HEK293 (cell line): ENCODE results near the gene CRTC1.

Experiments used
- CTCF ChIA-PET: fragments of 350-600 bp; formaldehyde crosslinking; extraction: SDS; loops from one replicate; lab custom pipeline; 2021; ENCODE audit warnings: antibody characterized with exemption; lab: Yijun Ruan, JAX
- POLR2A ChIA-PET: fragments of 300-600 bp; formaldehyde crosslinking; extraction: SDS; loops from one replicate; lab custom pipeline; 2020; ENCODE audit warnings: antibody characterized with exemption, inconsistent platforms; lab: Yijun Ruan, JAX
- H3K27ac ChIP-seq: fragments of 200-500 bp; sonication (Bioruptor generic); 2 replicates; pipeline ENCODE4 v1.5.1; 2014; ENCODE audit warnings: low read depth, low read length, control low read depth, inconsistent platforms; ENCODE audit errors: extremely low read depth
- H3K36me3 ChIP-seq, 2 experiments: fragments of 200-500 bp in 1 of 2; sonication (Bioruptor generic) in 1 of 2; 1 replicate in 1 of 2; 2 replicates in 1 of 2; pipeline ENCODE4 v1.5.1; 2014 to 2017; ENCODE audit warnings: inconsistent platforms in 2 of 2, low read length in 2 of 2; ENCODE audit not compliant: control insufficient read depth in 2 of 2, insufficient read depth in 1 of 2
- H3K4me1 ChIP-seq: fragments of 200-500 bp; sonication (Bioruptor generic); 2 replicates; pipeline ENCODE4 v1.5.1; 2014; ENCODE audit warnings: mild to moderate bottlenecking, low read length, inconsistent platforms; ENCODE audit not compliant: control insufficient read depth, insufficient read depth
- H3K4me3 ChIP-seq: 2 replicates; pipeline ENCODE4 v1.5.1; 2011; ENCODE audit warnings: low read depth, mild to moderate bottlenecking, control low read depth, low read length, moderate library complexity
- H3K9me3 ChIP-seq: fragments of 200-500 bp; sonication (Bioruptor generic); 2 replicates; pipeline ENCODE4 v1.5.1; 2014; ENCODE audit warnings: low read depth, low read length, inconsistent platforms; ENCODE audit not compliant: control insufficient read depth, insufficient read depth
- AEBP2 ChIP-seq: fragments of 450-650 bp; formaldehyde crosslinking; IDR thresholded peaks from 2 replicates; pipeline ENCODE4 v1.5.1; 2016; ENCODE audit warnings: missing biosample characterization, missing genetic modification characterization, borderline replicate concordance
- FEZF1 ChIP-seq: fragments of 450-650 bp; formaldehyde crosslinking; IDR thresholded peaks from 2 replicates; pipeline ENCODE4 v1.5.1; 2016; ENCODE audit warnings: missing biosample characterization, missing genetic modification characterization
- HOXC10 ChIP-seq: sonication (generic); formaldehyde crosslinking; IDR thresholded peaks from 2 replicates; pipeline ENCODE4 v1.8.1; 2023; ENCODE audit warnings: mild to moderate bottlenecking, missing genetic modification reagents
- KLF1 ChIP-seq: fragments of 450-650 bp; formaldehyde crosslinking; IDR thresholded peaks from 2 replicates; pipeline ENCODE4 v1.5.1; 2016; ENCODE audit warnings: missing biosample characterization, missing genetic modification characterization
- OVOL3 ChIP-seq: fragments of 450-650 bp; formaldehyde crosslinking; IDR thresholded peaks from 2 replicates; pipeline ENCODE4 v1.5.1; 2016; ENCODE audit warnings: missing biosample characterization, missing genetic modification characterization
- PATZ1 ChIP-seq: fragments of 450-650 bp; formaldehyde crosslinking; IDR thresholded peaks from 2 replicates; pipeline ENCODE4 v1.5.1; 2016; ENCODE audit warnings: missing biosample characterization, missing genetic modification characterization
- PRDM2 ChIP-seq: fragments of 450-650 bp; formaldehyde crosslinking; IDR thresholded peaks from 2 replicates; pipeline ENCODE4 v1.5.1; 2016; ENCODE audit warnings: missing biosample characterization, missing genetic modification characterization, borderline replicate concordance
- RBAK ChIP-seq: fragments of 450-650 bp; formaldehyde crosslinking; IDR thresholded peaks from 2 replicates; pipeline ENCODE4 v1.5.1; 2016; ENCODE audit warnings: missing biosample characterization, missing genetic modification characterization
- SETDB1 ChIP-seq: IDR thresholded peaks from one replicate; pipeline ENCODE4 v1.6.1; 2017; ENCODE audit warnings: mild to moderate bottlenecking, low read length, moderate library complexity, mixed read lengths; ENCODE audit not compliant: insufficient read length
- YY2 ChIP-seq: fragments of 450-650 bp; formaldehyde crosslinking; IDR thresholded peaks from 2 replicates; pipeline ENCODE4 v1.5.1; 2016; ENCODE audit warnings: missing biosample characterization, missing genetic modification characterization
- ZBTB48 ChIP-seq: fragments of 450-650 bp; formaldehyde crosslinking; IDR thresholded peaks from 2 replicates; pipeline ENCODE4 v1.5.1; 2016; ENCODE audit warnings: missing biosample characterization, missing genetic modification characterization
- ZBTB8A ChIP-seq: fragments of 450-650 bp; formaldehyde crosslinking; IDR thresholded peaks from 2 replicates; pipeline ENCODE4 v1.5.1; 2016; ENCODE audit warnings: missing biosample characterization, missing genetic modification characterization
- ZFP41 ChIP-seq: fragments of 450-650 bp; formaldehyde crosslinking; IDR thresholded peaks from 2 replicates; pipeline ENCODE4 v1.5.1; 2016; ENCODE audit warnings: missing biosample characterization, missing genetic modification characterization, borderline replicate concordance
- ZFP69B ChIP-seq: fragments of 450-650 bp; formaldehyde crosslinking; IDR thresholded peaks from 2 replicates; pipeline ENCODE4 v1.5.1; 2016; ENCODE audit warnings: missing biosample characterization, missing genetic modification characterization
- ZNF121 ChIP-seq: fragments of 450-650 bp; formaldehyde crosslinking; IDR thresholded peaks from 2 replicates; pipeline ENCODE4 v1.5.1; 2016; ENCODE audit warnings: missing biosample characterization, missing genetic modification characterization
- ZNF175 ChIP-seq: fragments of 450-650 bp; formaldehyde crosslinking; IDR thresholded peaks from 2 replicates; pipeline ENCODE4 v1.5.1; 2016; ENCODE audit warnings: missing biosample characterization, missing genetic modification characterization
- ZNF248 ChIP-seq: fragments of 450-650 bp; formaldehyde crosslinking; IDR thresholded peaks from 2 replicates; pipeline ENCODE4 v1.5.1; 2017; ENCODE audit warnings: missing biosample characterization, missing genetic modification characterization
- ZNF280C ChIP-seq: fragments of 450-650 bp; formaldehyde crosslinking; IDR thresholded peaks from 2 replicates; pipeline ENCODE4 v1.5.1; 2016; ENCODE audit warnings: missing biosample characterization, missing genetic modification characterization
- ZNF311 ChIP-seq: fragments of 450-650 bp; formaldehyde crosslinking; IDR thresholded peaks from 2 replicates; pipeline ENCODE4 v1.5.1; 2017; ENCODE audit warnings: missing biosample characterization, missing genetic modification characterization, borderline replicate concordance
- ZNF394 ChIP-seq: fragments of 450-650 bp; formaldehyde crosslinking; IDR thresholded peaks from 2 replicates; pipeline ENCODE4 v1.5.1; 2016; ENCODE audit warnings: missing biosample characterization, missing genetic modification characterization, mild to moderate bottlenecking, moderate library complexity, borderline replicate concordance
- ZNF549 ChIP-seq: fragments of 450-650 bp; IDR thresholded peaks from 2 replicates; pipeline ENCODE4 v1.5.1; 2018; ENCODE audit warnings: missing biosample characterization, missing genetic modification characterization, mild to moderate bottlenecking, inconsistent platforms, moderate library complexity
- ZNF654 ChIP-seq: fragments of 450-650 bp; formaldehyde crosslinking; IDR thresholded peaks from 2 replicates; pipeline ENCODE4 v1.5.1; 2016; ENCODE audit warnings: low read depth, missing biosample characterization, missing genetic modification characterization
- ZNF747 ChIP-seq: fragments of 450-650 bp; formaldehyde crosslinking; IDR thresholded peaks from 2 replicates; pipeline ENCODE4 v1.5.1; 2016; ENCODE audit warnings: missing biosample characterization, missing genetic modification characterization
- ZNF777 ChIP-seq: fragments of 450-650 bp; formaldehyde crosslinking; IDR thresholded peaks from 2 replicates; pipeline ENCODE4 v1.5.1; 2017; ENCODE audit warnings: missing biosample characterization, missing genetic modification characterization, borderline replicate concordance
- ZNF837 ChIP-seq: fragments of 450-650 bp; formaldehyde crosslinking; IDR thresholded peaks from 2 replicates; pipeline ENCODE4 v1.5.1; 2016; ENCODE audit warnings: missing biosample characterization, missing genetic modification characterization
- ZNF843 ChIP-seq: fragments of 450-650 bp; formaldehyde crosslinking; IDR thresholded peaks from 2 replicates; pipeline ENCODE4 v1.5.1; 2016; ENCODE audit warnings: missing biosample characterization, missing genetic modification characterization

CRTC1 gene

GRCh38 chr19:18700501-18701249 lies 17.2 kb downstream of the CRTC1 start (continued):
- TF ChIP-seq KLF1 (peak; percentile 54; the same call in 1 of the 2 replicates), ZFP41 (tag by site-specific recombination) (no peak), ZFP69B (tag by site-specific recombination) (no peak), ZNF747 (tag by site-specific recombination) (no peak), ZNF843 (peak; percentile 58; the same call in 1 of the 2 replicates), PATZ1 (tag by site-specific recombination) (peak; percentile 71), ZNF175 (no peak), OVOL3 (tag by site-specific recombination) (no peak), HOXC10 (CRISPR knock-in tag) (peak; percentile 98; the same call in 1 of the 2 replicates), ZNF121 (tag by site-specific recombination) (no peak), YY2 (no peak), SETDB1 (no peak)

- ChIA-PET POLR2A (interaction anchor here (0.7 to 1.1 kb wide), 2 partner anchors 18 to 23 kb away, joined by 4 to 12 read pairs; partner anchors contain the start of gene CRTC1), CTCF (interaction anchor here (0.6 to 0.8 kb wide), 2 partner anchors 14 to 163 kb away, joined by 3 read pairs; no protein-coding TSS in a partner anchor)
- Histone ChIP-seq H3K4me3 (peak overlapping the region; percentile 43), H3K27ac (no peak overlapping the region; the same call in 1 of the 2 replicates), H3K9me3 (no peaks in the 10 kb centered on the region), H3K4me1 (peaks cover 8% of the 10 kb centered on the region), H3K36me3 (no peaks in the 10 kb centered on the region)
- TF ChIP-seq ZNF837 (tag by site-specific recombination) = no peak
- no peak for TF ChIP-seq ZBTB48 (tag by site-specific recombination)
- no peak for TF ChIP-seq ZNF654 (tag by site-specific recombination)
- TF ChIP-seq RBAK (tag by site-specific recombination) = no peak
- no peak for TF ChIP-seq ZNF311 (tag by site-specific recombination)
- TF ChIP-seq ZBTB8A (tag by site-specific recombination) = 0 out of 2 replicates have a peak, but pooled peaks have one; percentile 7
- TF ChIP-seq ZNF394 (tag by site-specific recombination) = no peak; the same call in 1 of the 2 replicates
- TF ChIP-seq ZNF777 (tag by site-specific recombination) = no peak
- TF ChIP-seq ZNF280C = no peak
- no peak for TF ChIP-seq AEBP2 (tag by site-specific recombination)
- no peak for TF ChIP-seq ZNF248 (tag by site-specific recombination)
- no peak for TF ChIP-seq FEZF1 (tag by site-specific recombination)
- no peak for TF ChIP-seq ZNF549 (tag by site-specific recombination)
- TF ChIP-seq PRDM2 (tag by site-specific recombination) = no peak
Observed at GRCh38 chr19:18701250-18701608, 17.7 kb downstream of the CRTC1 start.
